ENCODE results near the gene SLC6A19. TPM values are rescaled to one million over a fixed set of nuclear protein-coding genes. Genes with fewer than 3 reads are reported as not detected.

The SLC6A19 gene
- total and polyA plus RNA-seq, 4 donors, result 0.17 to 4.9 (median 0.91) TPM

- TF ChIP-seq HNF4G (IDR thresholded peaks at IDR 0.05), result no peak
- no peak for TF ChIP-seq TAF1 (conservative IDR thresholded peaks at IDR 0.05)
- TF ChIP-seq EGR1 (IDR thresholded peaks at IDR 0.05; ENCODE audit: low read depth in 2 of 2), result no peak
- no peak overlapping the region for H3K9ac ChIP-seq (ENCODE audit: low read depth in 1 of 2, low read length in 2 of 2)
- H3K4me1 ChIP-seq (ENCODE audit: control insufficient read depth in 4 of 4, insufficient read depth in 4 of 4, low read length in 3 of 4), result no peaks in the 10 kb centered on the region
- no peak overlapping the region for H3K27ac ChIP-seq (ENCODE audit: low read depth in 1 of 2, low read length in 2 of 2)
- H3K36me3 ChIP-seq (ENCODE audit: control insufficient read depth in 4 of 4, insufficient read depth in 3 of 4, low read depth in 1 of 4, low read length in 3 of 4), result no peaks in the 10 kb centered on the region
- no peaks in the 10 kb centered on the region for H3K27me3 ChIP-seq (ENCODE audit: control insufficient read depth in 4 of 4, insufficient read depth in 4 of 4, low read length in 3 of 4)
- no peaks in the 10 kb centered on the region for H3K9me3 ChIP-seq (ENCODE audit: control insufficient read depth in 4 of 4, low read length in 3 of 4)
- DNase-seq (ENCODE audit: low spot score), result no peak
- 92% methylated on average over 10 of the region's 10 CpGs for WGBS
- H3K4me3 ChIP-seq (ENCODE audit: low read depth in 1 of 3, low read length in 3 of 3), result no peak overlapping the region
Observed at GRCh38 chr5:1221721-1222120, 20.3 kb downstream of the SLC6A19 start.

DNA sequence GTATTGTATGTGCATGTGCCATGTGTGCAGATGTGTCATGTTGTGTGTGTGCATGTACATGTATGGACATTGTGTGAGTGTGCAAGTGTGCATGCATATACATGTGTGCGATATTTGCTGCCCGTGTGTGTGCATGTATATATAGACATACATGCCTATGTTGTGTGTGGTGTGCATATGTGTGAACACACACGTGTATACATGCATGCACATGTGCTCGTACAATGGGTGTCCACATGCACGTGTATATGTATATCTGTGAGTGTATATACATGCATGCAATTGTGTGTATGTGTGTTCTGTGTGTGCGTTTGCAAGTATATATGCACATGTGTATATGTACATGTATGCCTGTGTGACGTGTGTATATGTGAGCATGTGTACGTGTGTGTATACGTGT lies 20.8 kb downstream of the SLC6A19 start:
- no peak overlapping the region for H3K4me3 ChIP-seq (ENCODE audit: low read depth in 1 of 3, low read length in 3 of 3)
- no peaks in the 10 kb centered on the region for H3K27me3 ChIP-seq (ENCODE audit: control insufficient read depth in 4 of 4, insufficient read depth in 4 of 4, low read length in 3 of 4)
- TF ChIP-seq NR2F2 (IDR thresholded peaks at IDR 0.05) (no peak), ZBTB33 (IDR thresholded peaks at IDR 0.05) (no peak), YY1 (IDR thresholded peaks at IDR 0.05) (no peak), HNF4G (IDR thresholded peaks at IDR 0.05) (no peak), CTCF (IDR thresholded peaks at IDR 0.05; ENCODE audit: low read depth, low read length, missing input control) (no peak), REST (IDR thresholded peaks at IDR 0.05) (no peak), GABPA (IDR thresholded peaks at IDR 0.05 in 1 of 2, conservative IDR thresholded peaks at IDR 0.05 in 1 of 2) (no peak), FOXA1 (IDR thresholded peaks at IDR 0.05) (no peak), HNF4A (conservative IDR thresholded peaks at IDR 0.05) (no peak), FOXA2 (IDR thresholded peaks at IDR 0.05) (no peak), RXRA (IDR thresholded peaks at IDR 0.05) (no peak), TAF1 (conservative IDR thresholded peaks at IDR 0.05) (no peak), SP1 (IDR thresholded peaks at IDR 0.05) (no peak), JUND (IDR thresholded peaks at IDR 0.05) (no peak), EGR1 (IDR thresholded peaks at IDR 0.05; ENCODE audit: low read depth in 2 of 2) (no peak), RAD21 (IDR thresholded peaks at IDR 0.05) (no peak)
- TF ChIP-seq, protein P1, sequence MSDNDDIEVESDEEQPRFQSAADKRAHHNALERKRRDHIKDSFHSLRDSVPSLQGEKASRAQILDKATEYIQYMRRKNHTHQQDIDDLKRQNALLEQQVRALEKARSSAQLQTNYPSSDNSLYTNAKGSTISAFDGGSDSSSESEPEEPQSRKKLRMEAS (IDR thresholded peaks at IDR 0.05), result no peak
- TF ChIP-seq, protein P2, sequence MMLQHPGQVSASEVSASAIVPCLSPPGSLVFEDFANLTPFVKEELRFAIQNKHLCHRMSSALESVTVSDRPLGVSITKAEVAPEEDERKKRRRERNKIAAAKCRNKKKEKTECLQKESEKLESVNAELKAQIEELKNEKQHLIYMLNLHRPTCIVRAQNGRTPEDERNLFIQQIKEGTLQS (IDR thresholded peaks at IDR 0.05), result no peak
- no peak overlapping the region for H3K27ac ChIP-seq (ENCODE audit: low read depth in 1 of 2, low read length in 2 of 2)
- no peaks in the 10 kb centered on the region for H3K36me3 ChIP-seq (ENCODE audit: control insufficient read depth in 4 of 4, insufficient read depth in 3 of 4, low read depth in 1 of 4, low read length in 3 of 4)
- no peak overlapping the region for H3K9ac ChIP-seq (ENCODE audit: low read depth in 1 of 2, low read length in 2 of 2)
- no peaks in the 10 kb centered on the region for H3K9me3 ChIP-seq (ENCODE audit: control insufficient read depth in 4 of 4, low read length in 3 of 4)
- H3K4me1 ChIP-seq (ENCODE audit: control insufficient read depth in 4 of 4, insufficient read depth in 4 of 4, low read length in 3 of 4), result no peaks in the 10 kb centered on the region
- DNase-seq (ENCODE audit: low spot score), result no peak
- 89% methylated on average over 9 of the region's 9 CpGs for WGBS
